IMR-90 (cell line): ENCODE measurements around the gene CYP2J2. TPM values are rescaled to one million over a fixed set of nuclear protein-coding genes. Genes with fewer than 3 reads are reported as not detected.

Source experiments
- ATAC-seq: fragments of 200-7000 bp; cut with Tn5 transposase; 2 replicates; pipeline ENCODE4 v1.9.1; 2020; ENCODE audit warnings: low read depth, mild to moderate bottlenecking, moderate library complexity
- BruUV-seq: library from RNA; stranded (reverse); fragments of 400-500 nt; replicated peaks from 2 replicates; lab custom pipeline; 2021; lab: Mats Ljungman, UMichigan
- CTCF ChIA-PET: fragments of 300-600 bp; formaldehyde crosslinking; extraction: SDS; loops from one replicate; lab custom pipeline; 2021; ENCODE audit warnings: antibody characterized with exemption; lab: Yijun Ruan, JAX
- POLR2A ChIA-PET: fragments of 300-600 bp; sonication (Branson Sonifier 250); formaldehyde crosslinking; loops from one replicate; lab custom pipeline; 2022; ENCODE audit warnings: antibody characterized with exemption; ENCODE audit not compliant: unreplicated experiment; lab: Charles Lee
- DNase-seq: peaks from one replicate; pipeline ENCODE4 v3.0.0; 2013
- H2AFZ ChIP-seq: replicated peaks from 2 replicates; pipeline ENCODE3; 2013; ENCODE audit warnings: low read length, mild to moderate bottlenecking; ENCODE audit not compliant: poor library complexity
- H2AK5ac ChIP-seq: 2 replicates; pipeline ENCODE4 v1.6.1; 2013; ENCODE audit warnings: low read depth, low read length, inconsistent platforms
- H2AK9ac ChIP-seq: replicated peaks from 2 replicates; pipeline ENCODE3; 2013; ENCODE audit warnings: mild to moderate bottlenecking, low read depth, low read length, moderate library complexity; ENCODE audit not compliant: poor library complexity
- H2BK120ac ChIP-seq: 2 replicates; pipeline ENCODE4 v1.6.1; 2013; ENCODE audit warnings: low read depth, low read length, inconsistent platforms
- H2BK15ac ChIP-seq: 3 replicates; pipeline ENCODE4 v1.6.1; 2013; ENCODE audit warnings: low read depth, low read length, inconsistent platforms
- H2BK20ac ChIP-seq: 2 replicates; pipeline ENCODE4 v1.6.1; 2013; ENCODE audit warnings: low read depth, mild to moderate bottlenecking, inconsistent platforms, low read length, moderate library complexity
- H2BK5ac ChIP-seq: 2 replicates; pipeline ENCODE4 v1.6.1; 2013; ENCODE audit warnings: mild to moderate bottlenecking, low read depth, low read length, inconsistent platforms; ENCODE audit not compliant: poor library complexity, severe bottlenecking
- H3K14ac ChIP-seq: replicated peaks from 2 replicates; pipeline ENCODE4 v1.6.1; 2013; ENCODE audit warnings: low read depth, low read length, inconsistent platforms
- H3K18ac ChIP-seq: 2 replicates; pipeline ENCODE4 v1.6.1; 2013; ENCODE audit warnings: low read depth, low read length, control low read depth
- H3K23ac ChIP-seq: 2 replicates; pipeline ENCODE4 v1.6.1; 2013; ENCODE audit warnings: low read depth, low read length, inconsistent platforms
- H3K27ac ChIP-seq: 2 replicates; pipeline ENCODE4 v1.5.1; 2013; ENCODE audit warnings: mild to moderate bottlenecking, control low read depth, low read length; ENCODE audit not compliant: insufficient read depth
- H3K27me3 ChIP-seq: 2 replicates; pipeline ENCODE4 v1.6.1; 2013; ENCODE audit warnings: low read length; ENCODE audit not compliant: control insufficient read depth, insufficient read depth
- H3K36me3 ChIP-seq: 2 replicates; pipeline ENCODE4 v1.6.1; 2013; ENCODE audit warnings: low read length, mixed read lengths; ENCODE audit not compliant: control insufficient read depth, insufficient read depth
- H3K4ac ChIP-seq: 2 replicates; pipeline ENCODE4 v1.6.1; 2013; ENCODE audit warnings: low read depth, low read length, inconsistent platforms
- H3K4me1 ChIP-seq: 2 replicates; pipeline ENCODE4 v1.6.1; 2013; ENCODE audit warnings: low read length, mixed read lengths; ENCODE audit not compliant: control insufficient read depth, insufficient read depth
- H3K4me2 ChIP-seq: 2 replicates; pipeline ENCODE4 v1.6.1; 2013; ENCODE audit warnings: low read depth, mild to moderate bottlenecking, control low read depth, low read length, moderate library complexity
- H3K4me3 ChIP-seq: 2 replicates; pipeline ENCODE4 v1.5.1; 2013; ENCODE audit warnings: low read depth, mild to moderate bottlenecking, control low read depth, low read length, moderate library complexity; ENCODE audit not compliant: insufficient read depth
- H3K56ac ChIP-seq: 2 replicates; pipeline ENCODE4 v1.6.1; 2013; ENCODE audit warnings: low read length, inconsistent platforms; ENCODE audit not compliant: insufficient read depth; ENCODE audit errors: extremely low read depth
- H3K79me1 ChIP-seq, 2 experiments: 2 replicates each; pipeline ENCODE4 v1.6.1; 2013; ENCODE audit warnings: low read length in 2 of 2, inconsistent platforms in 1 of 2, low read depth in 1 of 2
- H3K9ac ChIP-seq: 2 replicates; pipeline ENCODE4 v1.6.1; 2013; ENCODE audit warnings: low read depth, low read length, control low read depth
- H3K9me1 ChIP-seq: 2 replicates; pipeline ENCODE4 v1.6.1; 2013; ENCODE audit warnings: low read length, inconsistent platforms; ENCODE audit not compliant: insufficient read depth
- H3K9me3 ChIP-seq: 2 replicates; pipeline ENCODE4 v1.6.1; 2013; ENCODE audit warnings: low read length; ENCODE audit not compliant: control insufficient read depth, insufficient read depth
- H4K20me1 ChIP-seq: 2 replicates; pipeline ENCODE4 v1.6.1; 2013; ENCODE audit warnings: low read length, inconsistent platforms; ENCODE audit not compliant: insufficient read depth
- H4K5ac ChIP-seq: 2 replicates; pipeline ENCODE4 v1.6.1; 2013; ENCODE audit warnings: mild to moderate bottlenecking, low read depth, low read length, control low read depth
- H4K8ac ChIP-seq, 2 experiments: 2 replicates each; pipeline ENCODE4 v1.6.1; 2013; ENCODE audit warnings: low read depth in 2 of 2, low read length in 2 of 2, control low read depth in 1 of 2, inconsistent platforms in 1 of 2
- H4K91ac ChIP-seq: 2 replicates; pipeline ENCODE4 v1.6.1; 2013; ENCODE audit warnings: low read depth, low read length, inconsistent platforms; ENCODE audit not compliant: insufficient read depth
- BHLHE40 ChIP-seq: fragments of 150-350 bp; IDR thresholded peaks from 2 replicates; pipeline ENCODE4 v1.6.1; 2016; ENCODE audit warnings: mild to moderate bottlenecking, low read depth, low read length
- CEBPB ChIP-seq: IDR thresholded peaks from 2 replicates; pipeline ENCODE4 v1.6.1; 2012; ENCODE audit warnings: low read depth, low read length, improper control_type of control experiment
- CHD1 ChIP-seq: IDR thresholded peaks from 2 replicates; pipeline ENCODE4 v1.6.1; 2012; ENCODE audit warnings: low read depth, low read length, improper control_type of control experiment
- CTCF ChIP-seq: conservative IDR thresholded peaks from 2 replicates; pipeline ENCODE4 v1.5.1; 2012; ENCODE audit warnings: mild to moderate bottlenecking, low read depth, low read length, improper control_type of control experiment
- ELK1 ChIP-seq: fragments of 150-350 bp; IDR thresholded peaks from 2 replicates; pipeline ENCODE4 v1.6.1; 2016; ENCODE audit warnings: low read depth, mild to moderate bottlenecking, low read length, moderate library complexity, borderline replicate concordance
- FOS ChIP-seq: fragments of 150-350 bp; IDR thresholded peaks from 2 replicates; pipeline ENCODE4 v1.6.1; 2016; ENCODE audit warnings: low read depth, low read length
- MAFK ChIP-seq: IDR thresholded peaks from 2 replicates; pipeline ENCODE4 v1.6.1; 2012; ENCODE audit warnings: low read depth, low read length, improper control_type of control experiment
- MAZ ChIP-seq: IDR thresholded peaks from 2 replicates; pipeline ENCODE4 v1.6.1; 2012; ENCODE audit warnings: low read depth, mild to moderate bottlenecking, low read length, improper control_type of control experiment, moderate library complexity, borderline replicate concordance
- MXI1 ChIP-seq: IDR thresholded peaks from 2 replicates; pipeline ENCODE4 v1.6.1; 2012; ENCODE audit warnings: low read depth, mild to moderate bottlenecking, low read length, moderate library complexity, borderline replicate concordance
- NFE2L2 ChIP-seq: fragments of 150-350 bp; IDR thresholded peaks from 2 replicates; pipeline ENCODE4 v1.6.1; 2016; ENCODE audit warnings: low read depth, mild to moderate bottlenecking, low read length
- POLR2A ChIP-seq: IDR thresholded peaks from 2 replicates; pipeline ENCODE4 v1.6.1; 2012; ENCODE audit warnings: mild to moderate bottlenecking, low read depth, low read length
- RAD21 ChIP-seq: IDR thresholded peaks from 2 replicates; pipeline ENCODE4 v1.6.1; 2012; ENCODE audit warnings: low read length, improper control_type of control experiment
- RCOR1 ChIP-seq: IDR thresholded peaks from 2 replicates; pipeline ENCODE4 v1.6.1; 2012; ENCODE audit warnings: mild to moderate bottlenecking, low read length, improper control_type of control experiment; ENCODE audit not compliant: insufficient replicate concordance
- RFX5 ChIP-seq: IDR thresholded peaks from 2 replicates; pipeline ENCODE4 v1.8.0; 2012; ENCODE audit warnings: low read depth, mild to moderate bottlenecking, low read length, moderate library complexity
- SMC3 ChIP-seq: fragments of 150-350 bp; IDR thresholded peaks from 2 replicates; pipeline ENCODE4 v1.6.1; 2016; ENCODE audit warnings: low read depth, mild to moderate bottlenecking, antibody characterized with exemption, low read length, moderate library complexity
- WGBS, 2 experiments: methylation state at CpG; one replicate each; pipeline versions ENCODE4 v1.1.5 to v1.1.7; 2013; ENCODE audit warnings: missing lambda C conversion rate in 2 of 2; ENCODE audit not compliant: insufficient read length in 1 of 2; ENCODE audit errors: extremely low coverage in 2 of 2; 5-methylcytosine and 5-hydroxymethylcytosine counted together
- dilution Hi-C: fragments of 300-500 bp; cut with HindIII; formaldehyde crosslinking; loops from one replicate; pipeline ENCODE4 v1.14.3; 2018; ENCODE audit warnings: low sequenced_read_pairs; ENCODE audit not compliant: unreplicated experiment
- in situ Hi-C: fragments of 300-500 bp; cut with MboI; formaldehyde crosslinking; loops from 3 replicates; pipeline ENCODE4 v1.14.3; 2019; ENCODE audit warnings: low sequenced_read_pairs, inconsistent platforms, mixed read lengths
- intact Hi-C: fragments of 100-400 bp; cut with micrococcal nuclease; formaldehyde crosslinking; loops from 2 replicates; pipeline ENCODE4 v1.10.0; 2022
- polyA plus RNA-seq, 3 experiments: library from polyadenylated mRNA; depleted of rRNA; stranded (reverse); fragments of >200 nt; gene quantifications; 2 replicates each; pipeline ENCODE4 v1.2.3, GENCODE V29; 2012; ENCODE audit warnings: low replicate concordance in 1 of 3
- total RNA-seq: library from RNA; depleted of rRNA; stranded (reverse); fragments of >200 nt; gene quantifications from 2 replicates; pipeline ENCODE4 v1.2.3, GENCODE V29; 2012
- TF ChIP-seq, protein P1 (sequence below): fragments of 150-350 bp; IDR thresholded peaks from 2 replicates; pipeline ENCODE4 v1.6.1; 2017; ENCODE audit warnings: mild to moderate bottlenecking, antibody characterized with exemption, low read length, low read depth

Gene CYP2J2
- total and polyA plus RNA-seq, 2 of the 4 experiments (the other 2 are of a cell fraction): 0.18 TPM; not detected in 1

DNA sequence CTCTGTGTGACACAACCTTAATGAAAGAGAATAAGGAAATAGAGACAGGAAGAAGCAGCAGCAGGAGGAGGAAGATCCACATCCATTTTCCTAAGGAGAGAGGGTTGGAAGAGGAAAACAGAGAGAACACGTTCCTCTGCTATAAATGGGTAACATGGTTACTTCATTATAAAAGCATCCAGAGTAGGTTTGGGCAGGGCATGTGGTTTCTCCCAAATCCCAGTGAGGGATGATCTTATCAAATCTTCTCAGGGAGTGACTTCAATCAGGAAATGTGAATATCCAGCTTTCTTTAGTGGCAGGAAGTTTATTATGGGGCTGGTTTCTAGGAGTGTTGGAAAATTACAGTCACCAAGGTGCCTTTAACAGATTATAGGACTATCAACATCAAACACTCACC is 11.1 kb downstream of the CYP2J2 start:
- no peak overlapping the region for H4K91ac ChIP-seq
- no peak overlapping the region for H3K56ac ChIP-seq
- H3K4ac ChIP-seq: no peak overlapping the region
- H4K5ac ChIP-seq: no peak overlapping the region
- no peak overlapping the region for H3K4me3 ChIP-seq
- ATAC-seq: no peak
- no peak overlapping the region for H4K8ac ChIP-seq
- H3K23ac ChIP-seq: no peak overlapping the region
- H3K18ac ChIP-seq: no peak overlapping the region
- no peaks in the 10 kb centered on the region for H3K9me1 ChIP-seq
- H2AK5ac ChIP-seq: no peak overlapping the region
- no peak for TF ChIP-seq CTCF
- TF ChIP-seq POLR2A: no peak
- no peak for TF ChIP-seq RAD21
- TF ChIP-seq MAFK: no peak
- no peak for TF ChIP-seq MAZ
- TF ChIP-seq RFX5: no peak
- no peak for TF ChIP-seq MXI1
- no peak for TF ChIP-seq ELK1
- TF ChIP-seq NFE2L2: no peak
- no peak for TF ChIP-seq FOS
- no peak for TF ChIP-seq BHLHE40
- TF ChIP-seq RCOR1: no peak
- TF ChIP-seq CHD1: no peak
- TF ChIP-seq, protein P1, sequence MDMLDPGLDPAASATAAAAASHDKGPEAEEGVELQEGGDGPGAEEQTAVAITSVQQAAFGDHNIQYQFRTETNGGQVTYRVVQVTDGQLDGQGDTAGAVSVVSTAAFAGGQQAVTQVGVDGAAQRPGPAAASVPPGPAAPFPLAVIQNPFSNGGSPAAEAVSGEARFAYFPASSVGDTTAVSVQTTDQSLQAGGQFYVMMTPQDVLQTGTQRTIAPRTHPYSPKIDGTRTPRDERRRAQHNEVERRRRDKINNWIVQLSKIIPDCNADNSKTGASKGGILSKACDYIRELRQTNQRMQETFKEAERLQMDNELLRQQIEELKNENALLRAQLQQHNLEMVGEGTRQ: no peak
- TF ChIP-seq CEBPB: no peak
- no peak for TF ChIP-seq SMC3
- no peak overlapping the region for H2AK9ac ChIP-seq
- no peaks in the 10 kb centered on the region for H3K27me3 ChIP-seq
- H2BK120ac ChIP-seq: no peak overlapping the region
- ChIA-PET CTCF (no interaction called here), POLR2A (no interaction called here)
- no peak overlapping the region for H2AFZ ChIP-seq
- H3K36me3 ChIP-seq: no peaks in the 10 kb centered on the region
- DNase-seq: no peak
- WGBS, 2 experiments: no CpG with 5 or more reads among the region's 1 CpG
- no peak overlapping the region for H3K4me2 ChIP-seq
- H4K20me1 ChIP-seq: no peaks in the 10 kb centered on the region
- no peak overlapping the region for H2BK15ac ChIP-seq
- intact Hi-C loops (no loop called here), in situ Hi-C loops (no loop called here), dilution Hi-C loops (no loop called here)
- H3K79me1 ChIP-seq: no peaks in the 10 kb centered on the region
- no peaks in the 10 kb centered on the region for H3K9me3 ChIP-seq
- no peak overlapping the region for H2BK5ac ChIP-seq
- BruUV-seq: no TSS peak
- no peak overlapping the region for H3K27ac ChIP-seq
- no peak overlapping the region for H3K9ac ChIP-seq
- H3K4me1 ChIP-seq: no peaks in the 10 kb centered on the region
- H2BK20ac ChIP-seq: no peak overlapping the region
- H3K14ac ChIP-seq: no peak overlapping the region
